Mesendoderm (in vitro differentiated cells): ENCODE measurements around the gene MYO10.

Experiments used
- DNase-seq: peaks from one replicate; pipeline ENCODE4 v3.0.0; 2013
- H2AK5ac ChIP-seq: 2 replicates; pipeline ENCODE4 v1.6.1; 2013; ENCODE audit warnings: low read length, inconsistent platforms
- H2BK120ac ChIP-seq: 2 replicates; pipeline ENCODE4 v1.6.1; 2013; ENCODE audit warnings: low read depth, mild to moderate bottlenecking, low read length, moderate library complexity, mixed read lengths
- H2BK15ac ChIP-seq: replicated peaks from 2 replicates; pipeline ENCODE4 v1.6.1; 2013; ENCODE audit warnings: low read depth, mild to moderate bottlenecking, moderate library complexity
- H2BK5ac ChIP-seq: 2 replicates; pipeline ENCODE4 v1.6.1; 2013; ENCODE audit warnings: low read length, inconsistent platforms
- H3K18ac ChIP-seq: 2 replicates; pipeline ENCODE4 v1.6.1; 2013; ENCODE audit warnings: mild to moderate bottlenecking, low read length, mixed read lengths
- H3K23ac ChIP-seq: one replicate; pipeline ENCODE4 v1.6.1; 2013; ENCODE audit warnings: low read length
- H3K27ac ChIP-seq: 2 replicates; pipeline ENCODE4 v1.5.1; 2013; ENCODE audit warnings: low read depth, mild to moderate bottlenecking, inconsistent platforms, low read length, moderate library complexity
- H3K27me3 ChIP-seq: 2 replicates; pipeline ENCODE4 v1.6.1; 2013; ENCODE audit warnings: low read length, control low read depth, mild to moderate bottlenecking, inconsistent platforms; ENCODE audit not compliant: insufficient read depth, poor library complexity
- H3K36me3 ChIP-seq: 2 replicates; pipeline ENCODE4 v1.6.1; 2013; ENCODE audit warnings: low read length, inconsistent platforms; ENCODE audit not compliant: control insufficient read depth, insufficient read depth
- H3K4ac ChIP-seq: one replicate; pipeline ENCODE4 v1.6.1; 2013; ENCODE audit warnings: low read depth, mild to moderate bottlenecking, low read length, moderate library complexity
- H3K4me1 ChIP-seq: 2 replicates; pipeline ENCODE4 v1.6.1; 2013; ENCODE audit warnings: low read depth, low read length, inconsistent platforms; ENCODE audit not compliant: control insufficient read depth
- H3K4me2 ChIP-seq: 2 replicates; pipeline ENCODE4 v1.6.1; 2013; ENCODE audit warnings: low read length
- H3K4me3 ChIP-seq: 2 replicates; pipeline ENCODE4 v1.5.1; 2013; ENCODE audit warnings: mild to moderate bottlenecking, low read length
- H3K56ac ChIP-seq: one replicate; pipeline ENCODE4 v1.6.1; 2013; ENCODE audit warnings: low read length
- H3K79me1 ChIP-seq: 2 replicates; pipeline ENCODE4 v1.6.1; 2013; ENCODE audit warnings: low read length, inconsistent platforms
- H3K79me2 ChIP-seq: 2 replicates; pipeline ENCODE4 v1.6.1; 2013; ENCODE audit warnings: mild to moderate bottlenecking, low read length; ENCODE audit not compliant: control insufficient read depth, insufficient read depth
- H3K9ac ChIP-seq: 2 replicates; pipeline ENCODE4 v1.6.1; 2013; ENCODE audit warnings: low read length, inconsistent platforms
- H4K5ac ChIP-seq: one replicate; pipeline ENCODE4 v1.6.1; 2013; ENCODE audit warnings: low read length
- H4K8ac ChIP-seq: one replicate; pipeline ENCODE4 v1.6.1; 2013; ENCODE audit warnings: low read depth, mild to moderate bottlenecking, control low read depth, low read length, moderate library complexity
- WGBS: extraction: QIAGEN DNeasy Blood & Tissue Kit; methylation state at CpG from one replicate; pipeline ENCODE4 v1.1.7; 2013; ENCODE audit warnings: low lambda C conversion rate, missing lambda C conversion rate; ENCODE audit not compliant: insufficient coverage; ENCODE audit errors: extremely low coverage; 5-methylcytosine and 5-hydroxymethylcytosine counted together

MYO10 gene

DNA sequence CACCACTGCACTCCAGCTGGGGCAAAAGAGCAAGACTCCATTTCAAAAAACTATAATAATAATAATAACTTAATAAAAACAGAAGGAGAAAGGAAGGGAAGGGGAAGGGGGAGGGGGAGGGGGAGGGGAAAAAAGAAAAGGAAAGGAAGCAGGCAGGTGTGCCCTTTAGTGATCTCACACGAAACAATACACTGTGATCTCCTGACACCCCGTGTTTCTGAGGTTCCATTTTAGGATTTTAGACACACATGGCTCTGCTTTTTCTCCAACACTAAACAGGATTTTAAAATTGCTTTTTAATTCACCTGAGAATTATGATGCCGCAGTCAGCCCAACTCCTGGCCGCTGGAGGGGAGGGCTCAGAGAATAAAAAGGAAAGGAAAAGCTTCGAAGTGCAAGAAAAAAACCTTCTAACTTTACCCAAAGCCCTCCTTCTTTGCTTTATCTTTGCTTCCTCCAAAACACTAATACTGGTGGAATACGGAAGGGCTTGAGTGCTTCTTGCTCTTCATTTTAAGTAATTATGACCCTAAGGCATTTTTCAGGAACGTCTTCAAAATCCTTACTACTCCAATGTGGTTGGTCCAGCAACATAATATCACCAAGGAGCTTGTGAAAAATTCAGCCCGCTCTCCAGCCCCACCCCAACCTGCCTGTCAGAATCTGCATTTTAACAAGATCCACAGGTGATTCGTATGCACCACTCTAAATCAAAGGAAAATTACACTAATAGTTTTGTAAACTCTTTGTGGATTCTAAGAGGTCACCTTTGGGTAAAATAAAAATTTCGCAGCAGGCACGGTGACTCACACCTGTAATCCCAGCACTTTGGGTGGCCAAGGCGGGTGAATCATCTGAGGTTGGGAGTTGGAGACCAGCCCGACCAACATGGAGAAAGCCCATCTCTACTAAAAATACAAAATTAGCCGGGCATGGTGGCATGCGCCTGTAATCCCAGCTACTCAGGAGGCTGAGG lies 66.0 kb downstream of the MYO10 start:
- Histone ChIP-seq H3K18ac (no peak overlapping the region), H3K4me1 (peaks cover 12% of the 10 kb centered on the region), H3K56ac (no peak overlapping the region), H3K4me2 (no peak overlapping the region), H3K4me3 (no peak overlapping the region), H4K5ac (no peak overlapping the region), H2BK5ac (no peak overlapping the region), H2BK120ac (no peak overlapping the region), H3K27ac (no peak overlapping the region), H3K23ac (no peak overlapping the region), H3K36me3 (no peaks in the 10 kb centered on the region), H2AK5ac (no peak overlapping the region), H3K79me2 (no peaks in the 10 kb centered on the region), H3K27me3 (no peaks in the 10 kb centered on the region), H3K79me1 (peaks cover 2% of the 10 kb centered on the region), H3K9ac (no peak overlapping the region), H4K8ac (no peak overlapping the region), H3K4ac (no peak overlapping the region), H2BK15ac (no peak overlapping the region)
- DNase-seq = no peak
- no CpG with 5 or more reads among the region's 15 CpGs for WGBS

DNA sequence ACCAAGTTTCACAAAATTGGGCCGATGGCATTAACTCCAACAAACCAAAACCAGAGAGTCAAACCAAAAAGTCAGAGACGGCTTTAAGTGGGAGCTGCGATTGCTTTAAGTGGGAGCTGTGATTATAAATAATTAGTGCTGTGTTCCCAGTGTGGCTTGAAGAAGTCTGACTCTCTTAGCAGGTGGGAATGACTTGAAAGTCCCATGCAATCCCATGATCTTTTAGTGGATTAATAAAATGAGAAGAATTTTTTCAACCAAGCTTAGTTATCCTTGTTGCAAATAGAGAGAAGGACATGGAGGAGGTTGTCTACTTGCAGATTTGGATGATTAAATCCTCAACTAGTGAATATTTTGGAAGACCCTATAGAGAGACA lies 68.5 kb downstream of the MYO10 start:
- H3K23ac ChIP-seq = no peak overlapping the region
- H3K4me3 ChIP-seq = no peak overlapping the region
- peaks cover 18% of the 10 kb centered on the region for H3K4me1 ChIP-seq
- H3K27me3 ChIP-seq = no peaks in the 10 kb centered on the region
- peaks cover 5% of the 10 kb centered on the region for H3K79me1 ChIP-seq
- H3K56ac ChIP-seq = no peak overlapping the region
- no peak overlapping the region for H4K8ac ChIP-seq
- H2BK120ac ChIP-seq = no peak overlapping the region
- DNase-seq = no peak
- no peak overlapping the region for H2BK15ac ChIP-seq
- H3K79me2 ChIP-seq = no peaks in the 10 kb centered on the region
- no peak overlapping the region for H3K27ac ChIP-seq
- no peak overlapping the region for H2BK5ac ChIP-seq
- no CpG with 5 or more reads among the region's 3 CpGs for WGBS
- H2AK5ac ChIP-seq = no peak overlapping the region
- no peak overlapping the region for H3K9ac ChIP-seq
- no peak overlapping the region for H3K4me2 ChIP-seq
- no peak overlapping the region for H3K4ac ChIP-seq
- no peaks in the 10 kb centered on the region for H3K36me3 ChIP-seq
- H3K18ac ChIP-seq = no peak overlapping the region
- H4K5ac ChIP-seq = no peak overlapping the region

DNA sequence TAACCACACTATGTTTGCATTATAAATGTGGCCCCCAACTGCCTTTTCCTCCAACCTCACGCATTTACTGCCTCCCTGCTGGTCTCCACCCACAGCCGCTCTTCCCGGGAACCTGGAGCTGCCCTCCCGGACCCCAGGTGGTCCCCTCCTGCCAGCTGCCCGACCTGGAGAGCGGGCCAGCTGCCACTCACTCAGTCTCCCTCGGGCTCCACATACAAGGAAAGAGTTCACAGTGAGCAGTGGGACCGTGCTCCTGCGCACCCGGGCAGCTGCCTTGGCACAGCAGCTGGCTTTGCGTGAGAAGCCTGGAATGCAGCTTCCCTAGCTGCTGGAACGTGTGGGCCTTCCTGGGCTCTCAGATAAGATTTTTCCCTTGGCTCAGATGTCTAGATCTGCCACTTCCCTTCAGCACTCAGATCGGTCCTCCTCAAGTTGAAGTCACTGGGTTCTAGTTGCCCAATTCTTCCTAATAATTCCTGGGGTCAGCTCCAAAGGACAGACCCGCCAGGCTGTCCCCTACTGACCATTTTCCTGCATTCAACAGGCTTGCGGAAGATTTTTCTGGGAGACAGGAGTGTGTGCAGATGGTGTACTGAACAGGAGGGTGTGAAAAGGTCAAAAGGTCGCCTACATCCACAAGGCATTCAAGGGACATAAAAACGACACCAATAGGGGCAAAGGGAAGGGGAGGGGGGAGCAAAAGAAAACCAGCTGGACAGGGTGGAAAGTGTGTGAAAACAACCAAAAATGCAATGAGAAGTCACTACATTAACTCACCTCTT lies 69.1 kb downstream of the MYO10 start:
- Histone ChIP-seq H3K4me2 (no peak overlapping the region), H3K79me2 (no peaks in the 10 kb centered on the region), H3K23ac (no peak overlapping the region), H3K9ac (no peak overlapping the region), H3K27me3 (no peaks in the 10 kb centered on the region), H2BK120ac (no peak overlapping the region), H3K4me3 (no peak overlapping the region), H2BK15ac (no peak overlapping the region), H3K4ac (no peak overlapping the region), H3K79me1 (peaks cover 5% of the 10 kb centered on the region), H2BK5ac (no peak overlapping the region), H2AK5ac (no peak overlapping the region), H3K4me1 (peaks cover 18% of the 10 kb centered on the region), H4K5ac (no peak overlapping the region), H3K27ac (no peak overlapping the region), H3K18ac (no peak overlapping the region), H3K36me3 (no peaks in the 10 kb centered on the region), H4K8ac (no peak overlapping the region), H3K56ac (no peak overlapping the region)
- no CpG with 5 or more reads among the region's 17 CpGs for WGBS
- peak; percentile 36 for DNase-seq

DNA sequence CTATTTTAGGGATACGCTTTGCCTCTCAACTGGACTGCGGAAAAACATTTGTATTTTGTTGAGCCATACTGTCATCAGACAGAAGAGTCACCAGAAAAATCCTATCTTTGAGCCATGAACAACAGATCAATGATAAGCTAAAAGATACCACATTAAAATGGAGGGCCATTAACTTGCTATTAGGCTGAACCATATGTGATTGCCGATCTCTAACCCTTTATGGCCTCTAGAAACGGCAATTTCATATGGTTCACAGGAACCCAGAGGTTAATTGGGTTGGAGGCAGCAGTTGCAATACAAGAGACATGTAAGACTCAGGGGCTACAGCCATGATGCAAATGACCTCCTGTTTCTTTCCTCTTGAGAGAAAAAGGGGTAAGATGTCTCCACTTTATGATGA lies 69.8 kb downstream of the MYO10 start:
- H3K4me1 ChIP-seq = peaks cover 18% of the 10 kb centered on the region
- H3K27ac ChIP-seq = no peak overlapping the region
- H4K8ac ChIP-seq = no peak overlapping the region
- no peak overlapping the region for H3K4ac ChIP-seq
- H3K18ac ChIP-seq = no peak overlapping the region
- no peak overlapping the region for H2BK5ac ChIP-seq
- no peaks in the 10 kb centered on the region for H3K27me3 ChIP-seq
- H3K79me1 ChIP-seq = peaks cover 8% of the 10 kb centered on the region
- no CpG with 5 or more reads among the region's 4 CpGs for WGBS
- no peak overlapping the region for H3K23ac ChIP-seq
- DNase-seq = no peak
- no peak overlapping the region for H2BK120ac ChIP-seq
- no peaks in the 10 kb centered on the region for H3K36me3 ChIP-seq
- H3K9ac ChIP-seq = no peak overlapping the region
- H3K56ac ChIP-seq = no peak overlapping the region
- no peak overlapping the region for H3K4me3 ChIP-seq
- no peak overlapping the region for H4K5ac ChIP-seq
- no peak overlapping the region for H2BK15ac ChIP-seq
- no peak overlapping the region for H2AK5ac ChIP-seq
- H3K4me2 ChIP-seq = no peak overlapping the region
- H3K79me2 ChIP-seq = no peaks in the 10 kb centered on the region

DNA sequence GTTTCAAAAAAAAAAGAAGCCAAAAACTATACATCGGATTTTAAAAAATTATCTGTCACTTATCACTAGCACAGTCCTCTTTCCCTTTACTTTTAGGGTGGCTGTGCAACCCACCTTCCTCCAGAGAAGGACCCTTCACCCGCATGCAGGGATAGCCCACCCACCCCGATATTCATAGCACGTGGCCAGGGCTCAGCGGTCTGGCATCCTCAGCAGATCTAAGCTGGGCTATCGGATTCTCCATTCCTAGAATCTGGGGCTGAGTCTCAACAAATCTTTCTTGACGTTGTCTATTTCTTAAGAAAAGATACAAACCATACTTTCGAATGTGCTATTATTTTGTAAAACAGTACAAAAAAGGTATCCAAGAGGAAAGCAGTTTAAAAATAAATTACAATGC lies 70.9 kb downstream of the MYO10 start:
- Histone ChIP-seq H3K56ac (no peak overlapping the region), H3K4me1 (peaks cover 25% of the 10 kb centered on the region), H3K23ac (no peak overlapping the region), H2AK5ac (no peak overlapping the region), H3K79me1 (peaks cover 8% of the 10 kb centered on the region), H2BK15ac (no peak overlapping the region), H4K5ac (no peak overlapping the region), H3K4me2 (no peak overlapping the region), H3K4me3 (no peak overlapping the region), H3K27ac (no peak overlapping the region), H3K36me3 (no peaks in the 10 kb centered on the region), H3K4ac (no peak overlapping the region), H3K27me3 (no peaks in the 10 kb centered on the region), H3K79me2 (no peaks in the 10 kb centered on the region), H4K8ac (no peak overlapping the region), H3K18ac (no peak overlapping the region), H2BK5ac (no peak overlapping the region), H2BK120ac (no peak overlapping the region), H3K9ac (no peak overlapping the region)
- WGBS = no CpG with 5 or more reads among the region's 8 CpGs
- no peak for DNase-seq
